Effector CD8-positive, alpha-beta T cell (primary cell): ENCODE data around the gene CNTN5.

ENCODE experiments used
- DNase-seq: peaks from one replicate; lab custom pipeline; 2025; lab: John Stamatoyannopoulos, UW

Gene CNTN5

GRCh38 chr11:99513368-99513767 is 492.6 kb downstream of the CNTN5 start:
- DNase-seq: no peak

GRCh38 chr11:99519095-99519494 is 498.3 kb downstream of the CNTN5 start:
- DNase-seq: no peak

- DNase-seq: no peak
Observed at GRCh38 chr11:99522467-99523173, 501.9 kb downstream of the CNTN5 start.

GRCh38 chr11:99531468-99531867 is 510.7 kb downstream of the CNTN5 start:
- DNase-seq: no peak

- DNase-seq: no peak
Observed at GRCh38 chr11:99534812-99535211, 514.1 kb downstream of the CNTN5 start.

GRCh38 chr11:99535406-99535805 is 514.7 kb downstream of the CNTN5 start:
- DNase-seq: no peak

- DNase-seq: no peak
Observed at GRCh38 chr11:99535819-99536218, 515.1 kb downstream of the CNTN5 start.

GRCh38 chr11:99537681-99538080 is 516.9 kb downstream of the CNTN5 start:
- no peak for DNase-seq

- DNase-seq: no peak
Observed at GRCh38 chr11:99545616-99546015, 524.9 kb downstream of the CNTN5 start.

- DNase-seq: no peak
Observed at GRCh38 chr11:99548264-99548663, 527.5 kb downstream of the CNTN5 start.

- DNase-seq: no peak
Observed at GRCh38 chr11:99554232-99554903, 533.6 kb downstream of the CNTN5 start.

GRCh38 chr11:99555486-99555885 is 534.7 kb downstream of the CNTN5 start:
- no peak for DNase-seq

GRCh38 chr11:99565333-99565732 is 544.6 kb downstream of the CNTN5 start:
- no peak for DNase-seq

- no peak for DNase-seq
Observed at GRCh38 chr11:99567334-99567956, 546.7 kb downstream of the CNTN5 start.

GRCh38 chr11:99568808-99569207 is 548.1 kb downstream of the CNTN5 start:
- DNase-seq: no peak

GRCh38 chr11:99571094-99571493 is 550.3 kb downstream of the CNTN5 start:
- DNase-seq: no peak

- no peak for DNase-seq
Observed at GRCh38 chr11:99584830-99585229, 564.1 kb downstream of the CNTN5 start.

- no peak for DNase-seq
Observed at GRCh38 chr11:99585606-99586005, 564.9 kb downstream of the CNTN5 start.

GRCh38 chr11:99589771-99590170 is 569.0 kb downstream of the CNTN5 start:
- no peak for DNase-seq

- DNase-seq: no peak
Observed at GRCh38 chr11:99592266-99592665, 571.5 kb downstream of the CNTN5 start.

GRCh38 chr11:99593197-99593596 is 572.4 kb downstream of the CNTN5 start:
- DNase-seq: no peak

GRCh38 chr11:99601179-99601578 is 580.4 kb downstream of the CNTN5 start:
- DNase-seq: no peak

GRCh38 chr11:99614352-99614751 is 593.6 kb downstream of the CNTN5 start:
- DNase-seq: no peak
